GM12873 (cell line): ENCODE measurements around the gene HOXC10.

Source experiments
- TF ChIP-seq, protein P1 (sequence below): IDR thresholded peaks from 2 replicates; pipeline ENCODE4 v1.5.1; 2012; ENCODE audit warnings: low read depth, mild to moderate bottlenecking, moderate library complexity, low read length, control low read depth; ENCODE audit not compliant: insufficient read depth; ENCODE audit errors: missing control alignments

HOXC10 gene

DNA sequence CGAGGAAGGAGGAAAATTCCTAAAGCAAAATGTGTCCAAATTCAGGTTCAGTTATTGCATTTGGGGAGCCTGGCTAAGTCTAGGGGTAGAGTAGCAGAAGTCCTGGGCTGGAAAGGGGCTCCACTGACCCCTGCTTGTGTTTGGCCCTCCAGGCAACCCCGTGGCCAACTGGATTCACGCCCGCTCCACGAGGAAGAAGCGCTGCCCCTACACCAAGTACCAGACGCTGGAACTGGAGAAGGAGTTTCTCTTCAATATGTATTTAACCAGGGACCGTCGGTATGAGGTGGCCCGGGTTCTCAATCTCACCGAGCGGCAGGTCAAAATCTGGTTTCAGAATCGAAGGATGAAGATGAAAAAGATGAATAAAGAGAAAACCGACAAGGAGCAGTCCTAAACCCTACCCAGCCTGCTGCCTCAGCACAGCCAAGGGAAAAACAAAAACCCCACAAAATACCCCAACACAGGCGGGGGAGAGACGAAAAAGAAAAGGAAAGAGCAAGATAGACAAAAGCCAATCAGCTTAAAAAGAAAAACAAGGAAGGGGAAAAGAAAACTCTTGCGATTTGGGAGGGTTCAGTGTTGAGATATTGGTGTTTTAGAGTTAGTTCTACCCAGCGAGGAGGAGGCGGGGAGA, 17.4 kb downstream of the HOXC10 start:
- TF ChIP-seq, protein P1, sequence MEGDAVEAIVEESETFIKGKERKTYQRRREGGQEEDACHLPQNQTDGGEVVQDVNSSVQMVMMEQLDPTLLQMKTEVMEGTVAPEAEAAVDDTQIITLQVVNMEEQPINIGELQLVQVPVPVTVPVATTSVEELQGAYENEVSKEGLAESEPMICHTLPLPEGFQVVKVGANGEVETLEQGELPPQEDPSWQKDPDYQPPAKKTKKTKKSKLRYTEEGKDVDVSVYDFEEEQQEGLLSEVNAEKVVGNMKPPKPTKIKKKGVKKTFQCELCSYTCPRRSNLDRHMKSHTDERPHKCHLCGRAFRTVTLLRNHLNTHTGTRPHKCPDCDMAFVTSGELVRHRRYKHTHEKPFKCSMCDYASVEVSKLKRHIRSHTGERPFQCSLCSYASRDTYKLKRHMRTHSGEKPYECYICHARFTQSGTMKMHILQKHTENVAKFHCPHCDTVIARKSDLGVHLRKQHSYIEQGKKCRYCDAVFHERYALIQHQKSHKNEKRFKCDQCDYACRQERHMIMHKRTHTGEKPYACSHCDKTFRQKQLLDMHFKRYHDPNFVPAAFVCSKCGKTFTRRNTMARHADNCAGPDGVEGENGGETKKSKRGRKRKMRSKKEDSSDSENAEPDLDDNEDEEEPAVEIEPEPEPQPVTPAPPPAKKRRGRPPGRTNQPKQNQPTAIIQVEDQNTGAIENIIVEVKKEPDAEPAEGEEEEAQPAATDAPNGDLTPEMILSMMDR, result no peak

- TF ChIP-seq, protein P1, result no peak
These were observed 18.0 kb downstream of the HOXC10 start for GRCh38 chr12:54002915-54003389.

DNA sequence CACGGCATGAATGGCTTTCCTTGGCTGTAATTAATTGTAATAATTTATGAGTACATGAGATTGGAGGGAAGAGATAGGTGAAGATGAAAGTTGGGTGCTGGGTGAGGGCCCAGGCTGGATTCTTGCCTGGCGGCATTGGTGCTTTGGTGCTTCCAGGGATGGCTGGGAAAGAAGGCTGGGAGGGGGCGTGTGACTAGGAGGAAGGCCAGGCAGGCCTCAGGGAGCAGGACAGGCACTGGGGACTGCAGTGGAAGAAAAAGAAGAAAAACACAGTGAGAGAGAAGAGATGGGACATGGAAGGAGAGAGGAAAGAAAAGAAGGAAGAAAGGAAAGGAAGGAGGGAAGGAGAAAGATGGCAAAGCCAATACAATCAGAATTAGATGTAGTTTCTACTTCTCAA, 18.7 kb downstream of the HOXC10 start:
- TF ChIP-seq, protein P1, result no peak

GRCh38 chr12:54004063-54004840, 19.3 kb downstream of the HOXC10 start:
- TF ChIP-seq, protein P1, result peak; percentile 30

- TF ChIP-seq, protein P1, result no peak
These were observed 20.0 kb downstream of the HOXC10 start for GRCh38 chr12:54004841-54005530.

GRCh38 chr12:54005531-54005852, 20.5 kb downstream of the HOXC10 start:
- TF ChIP-seq, protein P1, result no peak

DNA sequence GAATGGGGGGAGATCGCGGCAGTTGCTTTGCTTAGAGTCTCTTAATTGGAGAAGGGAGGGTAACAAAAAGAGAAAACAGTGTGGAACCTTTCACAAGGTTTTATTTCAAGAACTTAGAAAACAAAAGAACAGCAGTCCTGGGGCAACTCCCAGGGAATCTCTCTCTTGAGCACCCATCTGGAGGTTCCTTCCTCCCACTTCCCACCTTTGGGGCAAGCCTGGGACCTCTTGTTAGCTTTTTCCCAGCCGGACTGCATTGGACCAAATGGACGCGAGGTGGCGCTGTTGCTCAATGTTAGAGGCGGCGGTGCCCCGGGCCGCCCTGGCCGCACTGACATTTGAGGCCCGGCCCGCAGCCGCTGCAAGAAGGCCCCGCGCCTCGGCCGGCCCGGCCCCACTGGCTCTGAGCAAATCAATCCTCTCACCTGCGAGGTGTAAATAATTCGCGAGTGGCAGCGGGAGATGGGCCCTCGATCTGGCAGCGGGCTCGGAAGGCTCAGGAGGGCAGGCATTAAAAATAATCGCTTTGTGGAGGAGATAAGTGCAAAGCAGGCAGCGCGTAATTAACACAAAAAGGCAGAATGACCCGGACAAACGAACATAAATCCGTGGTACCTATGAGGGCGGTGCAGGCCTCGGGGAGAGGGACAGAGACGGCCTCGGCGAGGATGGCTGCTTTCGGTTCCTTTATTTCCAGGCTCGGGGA, 21.1 kb downstream of the HOXC10 start:
- TF ChIP-seq, protein P1, result peak; percentile 84
